NCI-H345 treated with DMSO at 0.1 percent for 48 hours (cell line): Measurements from ENCODE around the gene IFI44.
A peak's percentile ranks its signal among the peaks of the same experiment; 100 is the strongest.

Source experiments
- DNase-seq: peaks from one replicate; lab custom pipeline; 2025; ENCODE audit not compliant: unreplicated experiment; lab: John Stamatoyannopoulos, UW

Gene IFI44

DNA sequence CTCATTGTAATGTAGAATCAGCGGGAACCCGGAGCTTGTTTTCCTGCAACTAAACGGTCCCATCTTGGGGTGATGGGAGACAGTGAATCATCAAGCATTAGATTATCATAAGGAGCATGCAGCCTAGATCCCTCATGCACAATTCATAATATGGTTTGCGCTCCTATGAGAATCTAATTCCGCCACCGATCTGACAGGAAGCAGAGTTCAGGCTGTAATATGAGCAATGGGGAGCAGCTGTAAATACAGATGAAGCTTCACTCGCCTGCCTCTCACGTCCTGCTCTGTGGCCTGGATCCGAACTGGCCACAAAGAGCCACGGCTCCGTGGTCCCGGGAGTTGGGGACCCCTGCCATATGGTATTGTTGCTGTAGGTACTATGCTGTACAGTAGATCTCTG lies 1.6 kb downstream of the IFI44 start:
- no peak for DNase-seq

- DNase-seq, result no peak
Measured at GRCh38 chr1:78652019-78652560, 2.5 kb downstream of the IFI44 start.

GRCh38 chr1:78658901-78659300 lies 9.3 kb downstream of the IFI44 start:
- no peak for DNase-seq

- DNase-seq, result no peak
Measured at GRCh38 chr1:78663923-78664322, 14.3 kb downstream of the IFI44 start.

GRCh38 chr1:78664763-78665162 lies 15.1 kb downstream of the IFI44 start:
- DNase-seq, result no peak

DNA sequence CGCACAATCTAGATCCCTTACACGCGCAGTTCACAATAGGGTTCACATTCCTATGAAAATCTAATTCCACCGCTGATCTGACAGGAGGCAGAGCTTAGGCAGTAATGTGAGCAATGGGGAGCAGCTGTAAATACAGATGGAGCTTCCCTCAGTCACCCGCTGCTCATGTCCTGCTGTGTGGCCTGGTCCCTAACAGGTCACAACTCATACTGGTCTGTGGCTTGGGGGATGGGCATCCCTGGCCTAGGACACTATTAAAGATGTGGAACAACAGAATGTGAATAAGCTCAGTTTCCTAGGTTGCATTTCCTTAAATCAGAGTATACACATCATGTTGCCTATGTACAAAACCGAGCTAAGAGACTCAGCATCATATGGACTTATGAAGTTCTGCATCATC lies 16.2 kb downstream of the IFI44 start:
- DNase-seq, result no peak

- no peak for DNase-seq
Measured at GRCh38 chr1:78667939-78668338, 18.3 kb downstream of the IFI44 start.

DNA sequence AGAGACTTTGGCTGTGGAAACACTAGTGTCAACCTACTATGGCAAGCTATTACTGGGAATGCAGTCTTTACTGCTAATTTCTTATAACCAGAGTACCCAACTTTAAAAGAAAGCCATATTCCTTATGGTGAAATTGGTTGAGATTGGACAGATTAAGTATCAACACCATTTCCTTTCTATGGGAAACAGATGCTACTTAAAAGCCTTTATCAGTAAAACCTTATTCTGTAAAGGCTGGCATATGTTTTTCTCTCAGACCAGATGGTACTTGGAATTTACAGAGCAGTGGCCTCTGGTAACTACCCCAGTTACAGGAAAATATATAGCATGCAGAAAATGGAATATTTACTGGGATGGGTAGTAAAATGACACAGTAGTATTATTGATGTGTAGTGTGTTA lies 18.8 kb downstream of the IFI44 start:
- DNase-seq, result no peak

- no peak for DNase-seq
Measured at GRCh38 chr1:78672428-78672827, 22.8 kb downstream of the IFI44 start.

DNA sequence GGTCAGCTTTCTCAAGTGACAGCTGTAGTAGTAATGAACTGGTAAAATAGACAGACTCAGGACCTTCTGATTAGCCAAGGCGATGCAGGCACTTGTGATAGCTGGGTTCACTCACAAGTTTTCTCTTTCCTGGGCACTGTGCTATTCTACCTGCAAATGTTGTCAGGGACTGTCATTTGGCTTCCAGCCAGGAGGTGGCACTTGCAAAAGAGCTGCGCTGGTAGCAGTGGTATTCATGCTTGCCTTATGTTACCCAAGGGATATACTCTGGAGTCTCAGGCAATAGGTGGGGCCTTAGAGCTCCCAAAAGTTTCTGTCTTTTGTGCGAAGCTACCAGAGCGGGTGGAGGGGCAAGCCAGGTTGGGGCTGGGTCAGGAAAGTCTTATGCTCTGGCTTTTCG lies 23.5 kb downstream of the IFI44 start:
- DNase-seq, result no peak

- peak; percentile 45 for DNase-seq
Measured at GRCh38 chr1:78676347-78676982, 26.8 kb downstream of the IFI44 start.

- DNase-seq, result no peak
Measured at GRCh38 chr1:78676993-78677392, 27.4 kb downstream of the IFI44 start.

GRCh38 chr1:78677788-78678187 lies 28.2 kb downstream of the IFI44 start:
- no peak for DNase-seq

- no peak for DNase-seq
Measured at GRCh38 chr1:78678324-78678723, 28.7 kb downstream of the IFI44 start.

DNA sequence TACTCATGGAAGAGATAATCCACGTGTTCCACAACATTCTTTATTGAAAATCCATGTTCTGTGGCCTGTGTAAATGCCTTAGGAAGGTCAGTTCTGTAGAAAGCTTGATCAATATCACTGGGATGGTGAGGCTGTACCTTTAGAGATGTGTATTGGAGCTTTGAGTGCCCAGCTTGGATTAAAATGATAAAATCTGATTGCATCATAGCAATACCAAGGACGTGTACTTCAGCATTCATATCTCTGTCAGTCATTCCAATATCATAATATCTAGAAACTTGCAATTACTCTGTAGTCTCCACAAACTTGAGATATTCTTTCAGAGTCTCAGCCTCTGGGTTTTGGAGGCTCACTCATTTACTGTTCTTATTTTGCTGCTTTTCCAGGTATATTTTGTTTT lies 31.6 kb downstream of the IFI44 start:
- DNase-seq, result no peak

- DNase-seq, result no peak
Measured at GRCh38 chr1:78682496-78682895, 32.9 kb downstream of the IFI44 start.

GRCh38 chr1:78683079-78683478 lies 33.4 kb downstream of the IFI44 start:
- no peak for DNase-seq

- no peak for DNase-seq
Measured at GRCh38 chr1:78687315-78687714, 37.7 kb downstream of the IFI44 start.

DNA sequence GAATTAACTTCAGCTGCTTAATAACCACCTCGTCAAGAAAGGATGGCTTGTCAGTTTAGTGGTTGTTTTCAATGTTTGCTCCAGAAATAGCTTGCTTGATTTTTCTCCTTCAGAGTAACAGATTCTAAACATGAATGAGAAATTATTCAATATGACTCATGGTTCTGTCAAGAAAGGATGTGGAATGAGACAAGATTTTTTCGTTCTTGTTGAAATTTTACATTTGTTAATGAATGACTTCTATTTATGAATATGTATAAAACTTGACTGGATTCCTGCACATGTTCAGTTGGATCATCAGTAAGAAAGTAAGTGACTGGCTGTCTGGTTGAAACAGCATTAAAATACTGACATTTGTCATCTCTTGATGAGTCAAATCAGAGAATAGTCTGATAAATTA lies 38.3 kb downstream of the IFI44 start:
- no peak for DNase-seq

DNA sequence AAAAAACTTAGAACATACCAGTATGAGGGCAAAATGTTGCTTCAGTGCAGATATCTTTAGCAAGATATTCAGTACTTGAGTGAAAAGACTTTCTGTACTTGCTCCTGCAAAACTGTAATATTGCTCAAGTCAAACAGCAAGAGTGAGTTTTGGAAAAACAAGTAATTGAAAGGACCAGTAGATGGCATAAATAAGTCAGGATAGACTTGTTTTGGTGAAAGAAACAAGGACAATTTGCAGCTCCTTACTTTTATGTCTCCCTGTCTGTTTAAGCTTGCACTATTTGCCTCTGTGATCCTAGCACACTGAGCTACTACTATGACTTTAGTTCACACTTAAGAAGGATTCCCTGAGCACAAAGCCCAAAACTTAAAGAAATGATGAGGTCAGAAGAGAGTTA lies 39.1 kb downstream of the IFI44 start:
- DNase-seq, result no peak

DNA sequence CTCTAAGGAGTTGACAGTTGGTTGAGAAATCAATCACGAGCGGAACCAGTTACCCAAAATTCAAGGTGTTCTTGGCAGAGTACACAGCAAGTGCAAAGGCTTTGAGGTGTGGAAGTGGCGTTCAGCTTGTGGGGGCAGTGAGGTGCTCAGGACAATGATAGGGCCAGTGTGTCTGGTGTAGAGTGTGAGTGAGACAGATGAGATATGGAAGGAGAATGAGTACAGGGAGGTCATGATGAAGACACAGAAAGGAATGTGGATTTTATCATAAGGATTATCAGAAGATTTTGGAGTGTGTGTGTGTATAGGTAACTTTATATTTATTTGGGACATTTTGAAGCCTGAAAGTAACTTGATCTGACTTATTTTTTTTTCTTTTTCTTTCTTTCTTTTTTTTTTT lies 40.9 kb downstream of the IFI44 start:
- no peak for DNase-seq

DNA sequence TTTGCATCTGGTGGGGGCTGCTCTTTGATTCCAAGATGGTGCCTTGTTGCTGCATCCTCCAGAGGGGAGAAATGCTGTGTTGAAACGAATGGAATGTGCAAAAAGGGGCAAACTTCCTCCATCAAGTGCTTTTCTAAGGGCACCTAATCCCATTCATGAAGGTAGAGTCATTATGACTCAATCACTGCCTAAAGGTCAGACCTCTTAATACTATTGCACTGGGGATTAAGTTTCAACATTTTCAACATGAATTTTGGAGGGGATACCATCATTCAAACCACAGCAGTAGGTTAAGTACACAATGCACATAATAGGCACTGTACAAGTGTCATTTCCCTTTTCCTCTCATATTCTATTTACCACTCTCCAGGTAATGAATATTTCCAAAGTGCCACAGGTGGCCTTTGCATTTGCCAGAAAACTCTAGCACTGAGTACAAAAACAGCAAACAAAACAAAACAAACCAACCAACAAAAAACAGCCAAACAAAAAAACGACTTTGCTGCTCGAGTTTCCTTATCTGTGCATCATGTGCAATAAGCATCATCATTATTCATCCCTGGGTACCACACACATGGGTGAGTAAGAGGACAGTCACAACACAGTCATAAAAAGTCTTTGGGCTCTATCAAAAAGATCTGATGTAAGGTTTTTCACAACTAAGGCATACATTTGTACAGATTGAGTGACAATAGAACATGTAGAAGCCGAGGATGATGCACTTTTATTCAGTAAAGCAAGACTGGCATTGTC lies 42.5 kb downstream of the IFI44 start:
- DNase-seq, result peak; percentile 70

- no peak for DNase-seq
Measured at GRCh38 chr1:78699813-78700212, 50.2 kb downstream of the IFI44 start.
